H1 (cell line): ENCODE measurements around the gene DUOXA2. TPM values are rescaled to one million over a fixed set of nuclear protein-coding genes. Genes with fewer than 3 reads are reported as not detected.

Source experiments
- CTCF ChIA-PET: fragments of 300-600 bp; sonication (Branson Sonifier 250); formaldehyde crosslinking; loops from one replicate; lab custom pipeline; 2021; ENCODE audit not compliant: partially characterized antibody; lab: Charles Lee
- POLR2A ChIA-PET: fragments of 300-600 bp; sonication (Branson Sonifier 250); formaldehyde crosslinking; loops from one replicate; lab custom pipeline; 2021; ENCODE audit warnings: inconsistent platforms; ENCODE audit not compliant: partially characterized antibody; lab: Charles Lee
- DNase-seq, 2 experiments: peaks; one replicate each; pipeline versions ENCODE4 v3.0.0 to v3.0.0-alpha.2; 2010 to 2022; ENCODE audit warnings: low spot score in 2 of 2, low read depth in 1 of 2, mixed read lengths in 1 of 2
- FAIRE-seq: peaks from 2 replicates; lab custom pipeline; 2011; peaks lifted over from hg19 to GRCh38; lab: Jason Lieb, UNC
- H2AFZ ChIP-seq: 2 replicates; pipeline ENCODE4 v1.8.1; 2012; ENCODE audit warnings: low read length, inconsistent platforms
- H2AK5ac ChIP-seq: 2 replicates; pipeline ENCODE4 v1.6.1; 2013; ENCODE audit warnings: low read depth, low read length
- H2BK120ac ChIP-seq: replicated peaks from 2 replicates; pipeline ENCODE3; 2013; ENCODE audit warnings: low read depth, low read length, inconsistent platforms
- H2BK12ac ChIP-seq: 2 replicates; pipeline ENCODE4 v1.6.1; 2013; ENCODE audit warnings: low read depth, low read length
- H2BK15ac ChIP-seq: 2 replicates; pipeline ENCODE4 v1.6.1; 2013; ENCODE audit warnings: low read length
- H2BK20ac ChIP-seq: 2 replicates; pipeline ENCODE4 v1.6.1; 2013; ENCODE audit warnings: low read length
- H2BK5ac ChIP-seq: 2 replicates; pipeline ENCODE4 v1.6.1; 2013; ENCODE audit warnings: low read depth, low read length
- H3K14ac ChIP-seq: 2 replicates; pipeline ENCODE4 v1.6.1; 2013; ENCODE audit warnings: inconsistent platforms; ENCODE audit not compliant: insufficient read length
- H3K18ac ChIP-seq: 2 replicates; pipeline ENCODE4 v1.6.1; 2013; ENCODE audit warnings: low read length; ENCODE audit errors: extremely low read depth
- H3K23ac ChIP-seq: 2 replicates; pipeline ENCODE4 v1.6.1; 2013; ENCODE audit warnings: inconsistent platforms; ENCODE audit not compliant: insufficient read length
- H3K23me2 ChIP-seq: 2 replicates; pipeline ENCODE4 v1.6.1; 2013; ENCODE audit warnings: low read depth, low read length
- H3K27ac ChIP-seq: 2 replicates; pipeline ENCODE4 v1.6.1; 2011; ENCODE audit warnings: low read depth, low read length, inconsistent platforms
- H3K27me3 ChIP-seq, 4 experiments: replicated peaks in 1 of 4; 1 replicate in 1 of 4; 2 replicates in 3 of 4; pipeline versions ENCODE4 v1.6.1 to v1.8.1; 2011 to 2013; ENCODE audit warnings: low read length in 3 of 4, mild to moderate bottlenecking in 3 of 4, inconsistent platforms in 2 of 4, mixed read lengths in 2 of 4, moderate library complexity in 1 of 4; ENCODE audit not compliant: control insufficient read depth in 3 of 4, insufficient read depth in 3 of 4; ENCODE audit errors: extremely low read depth in 1 of 4
- H3K36me3 ChIP-seq, 4 experiments: 2 replicates each; pipeline versions ENCODE4 v1.6.1 to v1.8.1; 2011 to 2013; ENCODE audit warnings: mild to moderate bottlenecking in 4 of 4, low read length in 3 of 4, moderate library complexity in 2 of 4, control low read depth in 1 of 4, inconsistent platforms in 1 of 4; ENCODE audit not compliant: insufficient read depth in 4 of 4, control insufficient read depth in 2 of 4
- H3K4ac ChIP-seq: replicated peaks from 2 replicates; pipeline ENCODE3; 2013; ENCODE audit warnings: low read length, low read depth, mixed read lengths, inconsistent platforms; ENCODE audit not compliant: insufficient read length
- H3K4me1 ChIP-seq, 4 experiments: replicated peaks in 1 of 4; 1 replicate in 1 of 4; 2 replicates in 3 of 4; pipeline versions ENCODE4 v1.6.1 to v1.8.1; 2011 to 2013; ENCODE audit warnings: low read length in 3 of 4, inconsistent platforms in 2 of 4, mixed read lengths in 1 of 4; ENCODE audit not compliant: insufficient read depth in 4 of 4, control insufficient read depth in 3 of 4
- H3K4me2 ChIP-seq, 2 experiments: 2 replicates each; pipeline versions ENCODE4 v1.6.1 to v1.8.1; 2011 to 2013; ENCODE audit warnings: low read depth in 2 of 2, low read length in 2 of 2, control low read depth in 1 of 2, inconsistent platforms in 1 of 2, mild to moderate bottlenecking in 1 of 2; ENCODE audit not compliant: insufficient read depth in 1 of 2
- H3K4me3 ChIP-seq, 4 experiments: fragments of 200-600, 300-600 bp in 1 of 4; sonication (generic), shearing (Covaris generic), sonication (Bioruptor Twin) in 1 of 4; 2 replicates each; pipeline versions ENCODE4 v1.5.1 to v1.8.1; 2011 to 2016; ENCODE audit warnings: low read length in 4 of 4, low read depth in 3 of 4, control low read depth in 2 of 4, inconsistent platforms in 2 of 4, mild to moderate bottlenecking in 2 of 4, mixed read lengths in 1 of 4, moderate library complexity in 1 of 4; ENCODE audit not compliant: insufficient read depth in 2 of 4; ENCODE audit errors: extremely low read depth in 1 of 4
- H3K56ac ChIP-seq: replicated peaks from 2 replicates; pipeline ENCODE3; 2013; ENCODE audit warnings: low read depth, mild to moderate bottlenecking, mixed read lengths, low read length, inconsistent platforms; ENCODE audit not compliant: insufficient read length
- H3K79me1 ChIP-seq: 2 replicates; pipeline ENCODE4 v1.6.1; 2013; ENCODE audit warnings: low read depth, low read length, control low read depth
- H3K79me2 ChIP-seq, 2 experiments: 2 replicates each; pipeline versions ENCODE4 v1.6.1 to v1.8.1; 2012 to 2013; ENCODE audit warnings: low read length in 2 of 2, mild to moderate bottlenecking in 2 of 2, inconsistent platforms in 1 of 2; ENCODE audit not compliant: insufficient read depth in 2 of 2, control insufficient read depth in 1 of 2
- H3K9ac ChIP-seq, 4 experiments: replicated peaks in 1 of 4; 1 replicate in 1 of 4; 2 replicates in 3 of 4; pipeline versions ENCODE4 v1.6.1 to v1.8.1; 2011 to 2013; ENCODE audit warnings: low read depth in 3 of 4, low read length in 3 of 4, control low read depth in 2 of 4, mild to moderate bottlenecking in 2 of 4, moderate library complexity in 2 of 4, inconsistent platforms in 1 of 4; ENCODE audit errors: extremely low read depth in 1 of 4
- H3K9me3 ChIP-seq, 2 experiments: 2 replicates each; pipeline versions ENCODE4 v1.6.1 to v1.8.1; 2012 to 2013; ENCODE audit warnings: mild to moderate bottlenecking in 2 of 2, moderate library complexity in 2 of 2, control low read depth in 1 of 2, inconsistent platforms in 1 of 2, low read depth in 1 of 2, low read length in 1 of 2, mixed read lengths in 1 of 2; ENCODE audit not compliant: insufficient read depth in 2 of 2
- H4K20me1 ChIP-seq, 2 experiments: replicated peaks in 1 of 2; 2 replicates each; pipeline versions ENCODE3 to v1.8.1; 2011 to 2013; ENCODE audit warnings: inconsistent platforms in 2 of 2, low read length in 2 of 2, mild to moderate bottlenecking in 1 of 2; ENCODE audit not compliant: insufficient read depth in 2 of 2, control insufficient read depth in 1 of 2
- H4K5ac ChIP-seq: 2 replicates; pipeline ENCODE4 v1.6.1; 2013; ENCODE audit warnings: low read length, low read depth, mixed read lengths, inconsistent platforms; ENCODE audit not compliant: insufficient read length
- H4K8ac ChIP-seq: 2 replicates; pipeline ENCODE4 v1.8.0; 2013; ENCODE audit warnings: mild to moderate bottlenecking, moderate library complexity, low read length, inconsistent platforms; ENCODE audit not compliant: insufficient read depth; ENCODE audit errors: extremely low read depth
- H4K91ac ChIP-seq: replicated peaks from 2 replicates; pipeline ENCODE3; 2013; ENCODE audit warnings: low read length, mixed read lengths, inconsistent platforms; ENCODE audit not compliant: insufficient read length
- ASH2L ChIP-seq: fragments of 200-600, 300-600 bp; sonication (generic); IDR thresholded peaks from one replicate; pipeline ENCODE4 v1.7.1; 2017; ENCODE audit warnings: low read length
- CBX5 ChIP-seq: fragments of 300-800, 300-1000 bp; sonication (generic); IDR thresholded peaks from 2 replicates; pipeline ENCODE4 v1.7.1; 2016; ENCODE audit warnings: antibody characterized with exemption, low read length, low read depth
- CEBPB ChIP-seq: IDR thresholded peaks from 2 replicates; pipeline ENCODE4 v1.6.1; 2012; ENCODE audit warnings: low read depth, low read length
- CREB1 ChIP-seq: IDR thresholded peaks from 2 replicates; pipeline ENCODE4 v1.6.1; 2012; ENCODE audit warnings: inconsistent platforms
- FOSL1 ChIP-seq: IDR thresholded peaks from 2 replicates; pipeline ENCODE4 v1.6.1; 2011; ENCODE audit warnings: mild to moderate bottlenecking, low read depth, low read length, moderate library complexity; ENCODE audit not compliant: insufficient read depth
- GTF2F1 ChIP-seq: IDR thresholded peaks from 2 replicates; pipeline ENCODE4 v1.6.1; 2012; ENCODE audit warnings: low read depth, low read length, improper control_type of control experiment, borderline replicate concordance
- JUN ChIP-seq: IDR thresholded peaks from 2 replicates; pipeline ENCODE4 v1.6.1; 2011; ENCODE audit warnings: low read depth, mild to moderate bottlenecking, improper control_type of control experiment, low read length
- RFX5 ChIP-seq: IDR thresholded peaks from 2 replicates; pipeline ENCODE4 v1.6.1; 2011; ENCODE audit warnings: low read depth, low read length, improper control_type of control experiment, borderline replicate concordance
- SP1 ChIP-seq: IDR thresholded peaks from 2 replicates; pipeline ENCODE4 v1.6.1; 2011; ENCODE audit warnings: low read depth, low read length
- SP2 ChIP-seq: IDR thresholded peaks from 2 replicates; pipeline ENCODE4 v1.6.1; 2012; ENCODE audit warnings: mild to moderate bottlenecking, low read length, inconsistent platforms
- SRF ChIP-seq: IDR thresholded peaks from 2 replicates; pipeline ENCODE4 v1.6.1; 2011; ENCODE audit warnings: mild to moderate bottlenecking, low read depth, low read length, moderate library complexity
- SUZ12 ChIP-seq: fragments of 200-600 bp; sonication (generic); IDR thresholded peaks from 2 replicates; pipeline ENCODE4 v1.6.1; 2012; ENCODE audit warnings: mild to moderate bottlenecking, inconsistent platforms, low read length, moderate library complexity, mixed read lengths
- TCF12 ChIP-seq: IDR thresholded peaks from 2 replicates; pipeline ENCODE4 v1.6.1; 2011; ENCODE audit warnings: low read depth, mild to moderate bottlenecking, low read length
- WGBS, 2 experiments: shearing (Covaris generic) in 1 of 2; methylation state at CpG; one replicate each; pipeline versions ENCODE4 v1.1.6 to v1.1.7; 2013 to 2015; ENCODE audit warnings: low lambda C conversion rate in 2 of 2, mixed read lengths in 2 of 2, inconsistent platforms in 1 of 2, low coverage in 1 of 2, missing lambda C conversion rate in 1 of 2; ENCODE audit not compliant: insufficient replicate concordance in 2 of 2, insufficient coverage in 1 of 2, insufficient read length in 1 of 2; ENCODE audit errors: extremely low coverage in 1 of 2, missing lambda C conversion rate in 1 of 2; 5-methylcytosine and 5-hydroxymethylcytosine counted together
- polyA plus RNA-seq, 7 experiments: library from polyadenylated mRNA; depleted of rRNA in 3 of 7; stranded (reverse) in 5 of 7; unstranded in 2 of 7; fragments of >200 nt in 5 of 7; fragments of 200-250 nt in 2 of 7; gene quantifications; 1 replicate in 5 of 7; 2 replicates in 1 of 7; 4 replicates in 1 of 7; pipeline versions ENCODE4 v1.2.1 to v1.2.3, GENCODE V29; 2011 to 2013; ENCODE audit warnings: missing spikeins in 2 of 7, mixed read lengths in 2 of 7
- total RNA-seq: library from RNA; stranded (reverse); fragmentation: NEBNext Ultra II Directional; extraction: Animal tissue kit (Norgen Biotek cat#: 25700); gene quantifications from 2 replicates; pipeline ENCODE4 v1.2.1, GENCODE V29; 2021

The DUOXA2 gene
- total and polyA plus RNA-seq, 2 of the 8 experiments (the other 6 are each of a cell fraction or from before 2014, with no cell fraction given) = 0.05 TPM; not detected in 1

DNA sequence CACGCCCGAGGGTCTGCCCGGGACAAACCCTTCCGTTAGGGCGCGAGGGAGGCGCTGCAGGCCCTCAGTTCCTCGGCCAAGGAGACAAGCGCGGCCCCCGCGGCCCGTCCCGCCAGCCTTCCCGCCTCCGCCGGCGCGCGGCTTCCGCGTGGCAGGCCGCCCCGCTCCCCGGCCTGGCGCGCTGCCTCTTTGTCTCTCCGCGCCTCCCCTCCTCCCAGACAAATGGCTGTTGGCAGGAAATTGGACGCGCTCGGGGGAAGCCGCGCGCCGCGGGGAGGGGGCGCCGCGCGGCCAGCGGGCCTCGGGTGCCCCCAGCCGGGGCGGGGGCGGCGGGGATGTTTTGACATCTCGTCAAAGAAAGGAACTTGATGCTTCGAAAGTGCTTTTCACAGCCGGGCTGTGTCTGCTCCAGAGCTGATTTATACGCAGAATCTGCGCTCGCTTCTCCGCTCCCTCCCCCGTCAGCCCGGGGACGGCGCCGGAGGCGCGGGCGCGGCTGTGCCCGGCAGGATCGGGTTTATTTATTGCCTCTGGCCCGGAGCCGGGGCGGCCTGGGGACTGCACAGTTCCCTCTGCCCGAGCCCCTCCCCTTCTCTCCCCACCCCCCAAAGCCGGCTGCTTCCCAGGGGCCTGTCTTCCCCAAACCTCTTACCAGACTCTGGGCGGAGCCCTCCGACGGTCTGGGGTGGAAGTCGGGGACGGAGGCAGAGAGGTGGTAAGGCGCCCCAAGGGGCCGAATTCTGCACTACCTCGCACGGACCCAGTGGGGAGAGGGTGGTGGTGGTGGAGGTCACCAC, 52.9 kb downstream of the DUOXA2 start:
- Histone ChIP-seq H3K9me3 (no peaks in the 10 kb centered on the region), H3K23me2 (no peaks in the 10 kb centered on the region; the same call in 1 of the 2 replicates), H3K27ac (peak overlapping the region; percentile 85), H2BK12ac (no peak overlapping the region), H3K18ac (peak overlapping the region; percentile 85; the same call in 1 of the 2 replicates), H3K79me2 (no peaks in the 10 kb centered on the region), H3K4me2 (peak overlapping the region; percentile 59 to 68), H3K79me1 (no peaks in the 10 kb centered on the region), H2BK20ac (no peak overlapping the region), H3K14ac (no peak overlapping the region), H2AK5ac (no peak overlapping the region), H3K23ac (no peak overlapping the region), H3K36me3 (no peaks in the 10 kb centered on the region), H4K5ac (no peak overlapping the region), H3K4me1 (peaks cover 0 to 19% (median 15%) of the 10 kb centered on the region in 4 experiments; a peak in 5 of 7 replicates), H3K27me3 (no peaks in the 10 kb centered on the region), H3K56ac (no peak overlapping the region), H2AFZ (no peak overlapping the region), H2BK120ac (no peak overlapping the region), H4K20me1 (peaks cover 2 to 4% of the 10 kb centered on the region in 2 experiments), H4K8ac (peak overlapping the region; percentile 95), H3K4ac (no peak overlapping the region), H3K4me3 (peak overlapping the region; percentile 57 to 78 (median 60)), H2BK5ac (0 out of 2 replicates have a peak overlapping the region, but pooled peaks have one; percentile 3), H3K9ac (peak overlapping the region; percentile 62 to 87 (median 83); a peak in 5 of 7 replicates), H2BK15ac (no peak overlapping the region), H4K91ac (no peak overlapping the region)
- FAIRE-seq = no peak
- ChIA-PET POLR2A (interaction anchor here (0.7 to 5.7 kb wide), 12 partner anchors 8 to 230 kb away, joined by 3 to 50 read pairs (median 4); partner anchors contain the start of genes DUOX1, DUOXA1 and SHF), CTCF (interaction anchor here (0.7 to 41.8 kb wide), 13 partner anchors 9 to 420 kb away, joined by 3 to 1117 read pairs (median 3); partner anchors contain the start of genes BLOC1S6 and SHF)
- 1% methylated on average over 41 of the region's 79 CpGs; no CpG with 5 or more reads in 1 of the 2 experiments for WGBS, 2 experiments
- peak; percentile 84 to 90 for DNase-seq
- no peak for TF ChIP-seq SUZ12
- peak; percentile 77 for TF ChIP-seq ASH2L
- TF ChIP-seq TCF12 = no peak
- no peak for TF ChIP-seq CEBPB
- TF ChIP-seq SP1 = 0 out of 2 replicates have a peak, but pooled peaks have one; percentile 15
- TF ChIP-seq GTF2F1 = no peak
- no peak for TF ChIP-seq CBX5
- peak; percentile 87 for TF ChIP-seq CREB1
- no peak for TF ChIP-seq SRF
- no peak for TF ChIP-seq FOSL1
- TF ChIP-seq SP2 = no peak
- no peak for TF ChIP-seq JUN
- TF ChIP-seq RFX5 = no peak
